ENCODE results near the gene ATP8A2.

Gene ATP8A2

DNA sequence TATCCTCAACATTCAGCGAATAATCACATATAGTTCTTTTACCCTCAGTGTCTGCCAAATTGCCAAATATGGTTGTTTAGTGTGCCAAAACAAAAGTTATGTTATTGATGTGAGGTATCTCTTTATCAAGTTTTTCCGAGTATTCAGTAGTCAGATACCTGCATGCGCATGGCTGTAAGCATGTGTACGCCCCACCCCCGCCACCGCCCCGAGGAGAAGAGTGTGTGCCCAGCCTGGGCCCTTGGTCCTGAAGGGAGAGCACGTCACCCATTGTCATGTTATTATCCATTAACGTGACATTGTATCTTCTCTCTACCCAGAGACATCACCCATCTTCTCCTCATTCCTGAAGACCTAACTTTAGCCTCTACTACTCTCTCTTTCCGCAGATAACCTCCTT, 533.1 kb downstream of the ATP8A2 start:
- H3K4me3 ChIP-seq (ENCODE audit: low read depth, low read length), result no peak overlapping the region
- no peak for DNase-seq (ENCODE audit: low read depth, low spot score)
- TF ChIP-seq, protein P1, sequence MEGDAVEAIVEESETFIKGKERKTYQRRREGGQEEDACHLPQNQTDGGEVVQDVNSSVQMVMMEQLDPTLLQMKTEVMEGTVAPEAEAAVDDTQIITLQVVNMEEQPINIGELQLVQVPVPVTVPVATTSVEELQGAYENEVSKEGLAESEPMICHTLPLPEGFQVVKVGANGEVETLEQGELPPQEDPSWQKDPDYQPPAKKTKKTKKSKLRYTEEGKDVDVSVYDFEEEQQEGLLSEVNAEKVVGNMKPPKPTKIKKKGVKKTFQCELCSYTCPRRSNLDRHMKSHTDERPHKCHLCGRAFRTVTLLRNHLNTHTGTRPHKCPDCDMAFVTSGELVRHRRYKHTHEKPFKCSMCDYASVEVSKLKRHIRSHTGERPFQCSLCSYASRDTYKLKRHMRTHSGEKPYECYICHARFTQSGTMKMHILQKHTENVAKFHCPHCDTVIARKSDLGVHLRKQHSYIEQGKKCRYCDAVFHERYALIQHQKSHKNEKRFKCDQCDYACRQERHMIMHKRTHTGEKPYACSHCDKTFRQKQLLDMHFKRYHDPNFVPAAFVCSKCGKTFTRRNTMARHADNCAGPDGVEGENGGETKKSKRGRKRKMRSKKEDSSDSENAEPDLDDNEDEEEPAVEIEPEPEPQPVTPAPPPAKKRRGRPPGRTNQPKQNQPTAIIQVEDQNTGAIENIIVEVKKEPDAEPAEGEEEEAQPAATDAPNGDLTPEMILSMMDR (IDR thresholded peaks at IDR 0.05; ENCODE audit: low read depth, low read length), result no peak
- in situ Hi-C loops (cut with HindIII; ENCODE audit: low sequenced_read_pairs), result no loop called here

DNA sequence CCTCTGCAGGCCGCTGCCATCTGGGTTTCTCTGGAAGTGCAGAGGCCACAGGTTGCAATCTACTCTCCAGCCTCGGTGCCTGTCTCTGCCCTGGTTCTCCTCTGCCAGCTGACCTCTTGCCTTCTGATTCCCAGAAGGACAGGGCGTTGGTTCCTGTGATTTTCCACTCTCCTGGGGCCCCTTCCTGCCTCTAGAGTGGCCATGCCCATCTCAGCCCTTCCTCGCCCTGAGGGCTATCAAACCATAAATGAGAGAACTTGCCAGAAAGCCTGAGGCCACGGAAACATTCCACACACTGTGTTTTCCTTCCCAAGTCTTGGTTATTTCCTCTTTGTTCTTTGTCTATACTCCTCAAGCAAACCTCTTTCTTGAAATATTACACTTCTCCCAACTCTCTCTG, 533.8 kb downstream of the ATP8A2 start:
- DNase-seq (ENCODE audit: low read depth, low spot score), result no peak
- TF ChIP-seq, protein P1 (IDR thresholded peaks at IDR 0.05; ENCODE audit: low read depth, low read length), result no peak
- H3K4me3 ChIP-seq (ENCODE audit: low read depth, low read length), result no peak overlapping the region

DNA sequence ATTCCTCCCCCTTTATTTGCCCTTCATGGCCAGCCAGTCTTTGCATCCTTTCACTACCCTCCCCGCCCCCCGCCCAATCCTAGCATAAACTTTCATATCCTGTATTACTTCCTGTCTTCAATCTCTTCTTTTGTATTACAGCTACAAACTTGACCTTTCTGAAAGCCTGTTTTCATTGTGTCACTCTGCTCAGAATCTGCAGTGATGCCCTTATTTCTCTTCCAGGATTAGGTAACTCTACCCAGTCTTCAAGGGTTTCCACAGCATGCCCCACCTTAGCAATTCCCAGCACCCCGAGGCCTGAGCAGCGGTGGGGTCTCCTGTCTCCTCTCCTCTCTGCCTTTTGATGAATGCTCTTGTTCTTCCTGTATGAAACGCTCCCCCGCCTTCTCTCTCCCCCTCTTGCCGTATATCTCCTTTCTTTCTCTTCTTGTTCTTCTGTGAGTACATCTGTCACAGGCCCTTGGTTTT, 534.5 kb downstream of the ATP8A2 start:
- no peak for DNase-seq (ENCODE audit: low read depth, low spot score)
- in situ Hi-C loops (cut with HindIII; ENCODE audit: low sequenced_read_pairs), result no loop called here
- no peak overlapping the region for H3K4me3 ChIP-seq (ENCODE audit: low read depth, low read length)
- TF ChIP-seq, protein P1 (IDR thresholded peaks at IDR 0.05; ENCODE audit: low read depth, low read length), result no peak

More for the DNA sequence above, 533.8 kb downstream of the ATP8A2 start:
- in situ Hi-C loops (cut with HindIII; ENCODE audit: low sequenced_read_pairs), result no loop called here

DNA sequence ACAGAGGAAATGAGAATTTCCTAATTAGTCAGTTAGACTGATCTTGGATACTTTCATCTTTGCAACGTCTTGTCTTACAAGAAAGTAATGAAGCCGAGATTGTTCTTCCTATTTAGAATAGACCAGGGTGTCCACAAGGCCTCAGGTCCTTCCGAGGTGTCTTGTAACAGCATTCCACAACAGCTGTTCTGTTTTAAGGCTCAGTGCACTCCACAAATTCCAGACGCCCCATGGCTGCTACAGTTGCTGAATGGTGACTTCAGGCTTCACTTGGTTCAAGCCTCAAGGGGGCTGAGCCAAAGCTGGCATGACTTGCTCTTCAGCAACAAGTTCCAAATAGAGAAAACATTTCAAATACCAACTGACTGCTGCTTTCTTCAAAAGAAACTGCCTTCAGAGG, 536.6 kb downstream of the ATP8A2 start:
- DNase-seq (ENCODE audit: low read depth, low spot score), result no peak
- in situ Hi-C loops (cut with HindIII; ENCODE audit: low sequenced_read_pairs), result no loop called here
- no peak overlapping the region for H3K4me3 ChIP-seq (ENCODE audit: low read depth, low read length)
- TF ChIP-seq, protein P1 (IDR thresholded peaks at IDR 0.05; ENCODE audit: low read depth, low read length), result no peak

DNA sequence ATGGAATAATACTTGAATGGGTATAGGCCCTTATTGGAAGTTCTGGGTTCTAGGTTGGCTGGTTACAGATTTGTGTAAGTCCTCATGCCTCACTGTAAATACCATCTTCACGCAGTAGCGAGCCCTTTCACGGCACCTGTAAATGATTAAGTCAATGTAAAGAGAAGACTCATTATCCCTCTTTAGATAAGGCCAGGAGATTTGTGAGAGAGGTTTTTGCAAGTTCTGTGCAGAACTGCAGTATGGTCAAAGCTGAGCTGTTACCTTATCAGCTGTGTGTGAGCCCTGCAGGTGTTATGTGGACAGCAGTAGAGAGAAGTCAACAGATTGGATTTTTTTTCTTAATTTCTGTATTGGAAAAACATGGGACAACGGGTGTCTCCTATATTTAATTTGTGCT, 538.5 kb downstream of the ATP8A2 start:
- TF ChIP-seq, protein P1 (IDR thresholded peaks at IDR 0.05; ENCODE audit: low read depth, low read length), result no peak
- no peak overlapping the region for H3K4me3 ChIP-seq (ENCODE audit: low read depth, low read length)
- no peak for DNase-seq (ENCODE audit: low read depth, low spot score)
- in situ Hi-C loops (cut with HindIII; ENCODE audit: low sequenced_read_pairs), result no loop called here

DNA sequence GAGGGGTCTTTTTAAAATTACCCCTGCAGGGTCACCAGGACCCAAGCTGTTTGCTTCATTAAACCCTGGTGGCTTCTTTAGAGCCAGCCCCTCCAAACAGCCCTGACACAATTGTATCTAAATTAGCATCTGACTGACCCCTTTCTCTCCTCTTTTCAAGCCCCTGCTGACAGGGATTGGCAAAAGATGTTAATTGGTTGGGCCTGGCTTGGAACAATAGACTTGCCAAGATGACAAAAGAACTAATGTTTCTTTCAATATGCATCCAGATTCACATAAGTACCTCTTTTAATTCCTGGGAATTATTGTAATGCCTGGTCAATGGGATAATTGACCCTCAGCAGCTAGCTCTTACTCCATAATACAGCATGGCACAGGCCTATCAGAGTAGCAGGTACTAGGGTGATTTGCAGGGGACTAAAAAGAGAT, 539.2 kb downstream of the ATP8A2 start:
- DNase-seq (ENCODE audit: low read depth, low spot score), result no peak
- TF ChIP-seq, protein P1 (IDR thresholded peaks at IDR 0.05; ENCODE audit: low read depth, low read length), result no peak
- in situ Hi-C loops (cut with HindIII; ENCODE audit: low sequenced_read_pairs), result no loop called here
- no peak overlapping the region for H3K4me3 ChIP-seq (ENCODE audit: low read depth, low read length)

DNA sequence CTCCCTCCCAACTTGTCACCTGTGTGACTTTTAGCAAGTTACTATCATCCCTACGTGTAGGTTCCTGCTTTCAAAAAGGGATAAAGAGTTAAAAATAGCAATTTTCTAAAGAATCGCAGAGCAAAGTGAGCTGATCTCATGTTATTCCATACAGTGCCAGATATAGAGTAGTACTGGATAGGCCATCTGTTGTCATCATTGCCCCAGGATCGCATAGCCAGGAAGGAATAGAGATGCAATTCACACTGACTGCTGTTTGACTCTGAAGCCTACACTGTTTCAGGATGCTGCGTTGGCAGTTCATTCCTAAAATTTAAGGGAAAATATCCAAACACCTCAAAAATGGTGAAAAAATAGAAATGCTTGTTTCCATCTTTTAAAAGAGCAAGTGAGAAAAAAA, 541.2 kb downstream of the ATP8A2 start:
- no peak for DNase-seq (ENCODE audit: low read depth, low spot score)
- H3K4me3 ChIP-seq (ENCODE audit: low read depth, low read length), result no peak overlapping the region
- TF ChIP-seq, protein P1 (IDR thresholded peaks at IDR 0.05; ENCODE audit: low read depth, low read length), result no peak
- in situ Hi-C loops (cut with HindIII; ENCODE audit: low sequenced_read_pairs), result no loop called here
